Measurements from ENCODE around the gene FGGY.
"Not testable (repeated sequence)": the region's sequence is repeated elsewhere in the genome, so short reads cannot be mapped to it uniquely, and the experiment has no call there.

FGGY gene

DNA sequence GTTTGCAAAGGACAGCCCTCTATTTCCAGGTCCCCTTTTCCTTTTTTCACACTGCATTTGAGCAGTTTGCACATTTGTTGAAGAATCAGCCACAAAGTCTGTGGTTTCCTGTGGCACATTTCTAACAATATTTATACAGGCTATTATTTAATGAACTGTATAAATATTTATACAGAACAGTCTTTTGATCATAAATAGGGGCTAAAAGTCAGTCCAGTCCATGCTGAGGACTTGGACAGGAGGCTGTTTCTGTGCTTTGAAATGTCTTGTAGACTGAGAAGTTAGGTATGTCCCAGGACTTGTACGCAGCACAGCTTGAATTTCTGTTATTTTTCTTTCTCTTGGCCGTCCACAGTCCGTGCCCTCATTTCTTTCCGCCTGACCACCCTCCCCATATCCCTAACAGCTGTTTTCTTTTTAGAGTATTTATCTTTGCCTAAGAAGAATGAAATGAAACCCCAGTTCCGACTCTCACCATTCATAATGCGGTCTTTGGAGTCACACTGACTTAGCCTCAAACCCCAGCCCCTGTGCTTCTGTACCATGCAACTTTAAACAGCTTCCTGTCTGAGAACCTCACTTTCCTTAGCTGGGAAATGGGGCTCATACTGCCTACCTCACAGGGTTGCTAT lies 19.7 kb downstream of the FGGY start:
- DNase-seq, result no peak

DNA sequence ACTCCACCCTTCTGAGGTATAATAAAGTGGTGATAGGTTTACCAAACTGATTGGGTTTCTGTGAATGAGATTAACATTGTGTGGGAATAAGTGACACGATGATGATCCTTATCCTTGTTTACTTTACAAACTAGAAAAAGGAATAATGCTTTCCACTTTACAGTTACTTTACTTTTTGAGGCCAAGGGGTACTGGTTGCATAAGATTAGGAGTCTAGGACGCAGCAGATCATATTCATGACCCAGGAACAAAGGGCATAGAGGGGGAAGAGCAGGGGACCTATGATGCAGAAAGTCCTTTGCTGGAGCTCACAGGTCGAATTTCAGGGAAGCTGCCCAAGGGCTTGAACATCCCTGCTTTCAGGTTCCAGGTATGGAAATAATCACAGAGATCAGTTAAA lies 20.4 kb downstream of the FGGY start:
- DNase-seq, result no peak

DNA sequence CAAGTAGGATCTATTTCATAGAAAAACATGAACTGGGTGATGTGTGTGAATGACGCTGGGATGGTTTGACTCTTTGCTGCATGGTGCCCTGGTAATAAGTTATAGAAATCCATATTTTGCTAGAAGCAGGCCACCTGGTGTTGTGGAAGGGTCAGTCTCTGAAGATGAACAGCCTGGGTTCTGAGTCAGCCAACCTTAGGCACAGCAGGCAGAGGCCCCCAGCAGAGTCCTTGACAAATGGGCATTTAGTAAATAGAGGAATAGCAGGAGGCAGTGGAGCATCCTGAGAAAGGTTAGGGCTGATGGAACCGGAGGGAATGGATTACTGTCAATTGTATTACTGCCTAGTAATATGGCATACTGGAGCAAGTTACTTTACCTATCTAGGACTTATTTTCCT lies 20.9 kb downstream of the FGGY start:
- DNase-seq, result no peak

DNA sequence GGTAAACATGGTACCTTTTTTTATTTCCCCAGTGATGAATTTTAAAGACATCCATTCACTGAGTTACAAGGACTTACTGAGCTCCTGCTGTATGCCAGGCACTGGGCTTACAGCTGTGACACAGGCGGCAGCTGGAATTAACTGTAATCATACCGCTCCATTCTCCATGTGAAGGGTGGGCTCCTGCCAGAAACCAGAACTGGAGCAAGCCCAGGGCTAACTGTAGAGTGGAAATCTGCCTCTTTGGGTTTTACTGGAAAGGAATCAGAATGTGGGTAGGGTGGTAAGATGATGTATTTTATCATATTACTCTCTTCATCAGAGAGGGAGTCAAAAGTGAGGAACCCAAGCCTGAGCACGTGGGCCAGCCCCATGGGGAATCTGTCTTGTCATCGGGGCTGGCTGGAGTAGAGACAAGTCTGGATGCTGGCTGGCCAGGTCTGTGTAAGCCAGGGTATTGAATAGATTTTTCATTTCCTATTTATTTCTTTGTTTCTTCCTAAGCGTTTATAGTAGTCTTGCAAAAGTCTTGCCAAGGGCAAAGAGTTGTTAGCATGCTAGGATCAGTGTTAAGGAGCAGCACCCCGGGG lies 21.5 kb downstream of the FGGY start:
- no peak for DNase-seq

DNA sequence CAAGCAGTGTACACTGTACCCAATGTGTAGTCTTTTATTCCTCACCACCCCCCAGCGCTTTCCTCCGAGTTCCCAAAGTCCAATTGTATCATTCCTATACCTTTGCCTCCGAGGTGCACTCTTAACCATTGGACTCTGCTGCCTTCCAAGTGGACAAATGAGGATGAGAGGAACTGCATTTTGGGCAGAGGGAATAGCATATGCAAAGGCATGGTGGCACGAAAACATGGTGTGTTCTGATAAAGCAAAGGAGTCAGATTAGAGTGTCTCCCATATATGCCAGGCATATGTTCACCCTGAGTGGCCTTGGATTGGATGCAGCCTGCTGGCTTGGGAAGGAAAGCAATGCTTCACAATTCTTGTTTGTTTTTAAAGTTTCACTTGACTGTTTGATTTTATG lies 25.5 kb downstream of the FGGY start:
- no peak for DNase-seq

DNA sequence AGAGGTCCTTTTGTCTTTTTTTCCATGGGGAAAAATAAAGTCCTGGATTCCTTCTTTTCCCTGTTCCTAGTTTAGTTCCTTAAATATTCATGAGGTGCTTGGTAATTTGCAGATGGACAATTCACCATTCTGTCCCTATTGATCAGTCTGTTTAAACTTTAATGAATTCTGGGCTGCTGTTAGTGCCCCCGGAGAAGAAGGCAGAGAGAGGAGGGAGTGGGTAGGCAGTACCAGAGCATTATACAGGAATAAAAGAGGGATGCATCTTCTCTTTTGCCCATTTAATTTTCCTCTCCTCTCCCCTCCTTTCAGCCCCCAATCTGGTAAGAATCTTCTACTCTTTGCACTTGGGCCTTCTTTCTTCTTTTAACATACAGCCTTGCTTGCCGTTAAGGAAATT lies 25.9 kb downstream of the FGGY start:
- no peak for DNase-seq

DNA sequence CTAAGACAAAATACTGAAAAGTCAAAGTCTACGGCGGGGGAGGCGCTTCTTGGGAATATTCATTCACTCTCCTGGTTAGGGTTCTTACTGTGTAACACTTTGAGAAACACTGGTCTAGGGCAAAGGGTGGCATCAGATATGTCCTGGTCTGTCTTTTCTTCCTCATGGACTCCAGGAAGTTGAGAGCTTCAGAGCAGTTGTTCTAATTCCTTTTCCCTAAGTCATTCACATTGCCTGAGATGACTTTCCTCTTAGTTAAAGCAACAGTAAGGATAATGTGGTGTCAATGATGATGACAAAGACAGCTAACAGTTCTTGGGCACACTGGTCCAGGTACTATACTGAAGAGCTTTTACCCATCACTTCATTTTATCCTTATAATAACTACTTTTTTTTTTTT lies 27.0 kb downstream of the FGGY start:
- no peak for DNase-seq

DNA sequence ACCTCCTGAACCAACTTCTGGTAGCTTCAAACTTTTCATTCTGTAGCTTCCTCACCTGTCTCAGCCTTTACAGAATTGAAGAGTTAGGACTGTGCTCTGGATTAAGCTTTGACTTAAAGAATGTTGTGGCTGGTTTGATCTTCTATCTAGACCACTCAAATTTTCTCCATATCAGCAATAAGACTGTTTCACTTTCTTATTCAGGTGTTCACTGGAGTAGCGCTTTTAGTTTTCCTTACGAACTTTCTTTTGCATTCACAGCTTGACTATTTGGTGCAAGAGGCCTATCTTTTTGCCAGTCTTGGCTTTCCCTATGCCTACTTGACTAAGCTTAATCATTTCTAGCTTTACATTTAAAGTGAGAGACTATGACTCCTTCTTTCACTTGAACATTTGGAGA lies 31.5 kb downstream of the FGGY start:
- DNase-seq, result no peak

DNA sequence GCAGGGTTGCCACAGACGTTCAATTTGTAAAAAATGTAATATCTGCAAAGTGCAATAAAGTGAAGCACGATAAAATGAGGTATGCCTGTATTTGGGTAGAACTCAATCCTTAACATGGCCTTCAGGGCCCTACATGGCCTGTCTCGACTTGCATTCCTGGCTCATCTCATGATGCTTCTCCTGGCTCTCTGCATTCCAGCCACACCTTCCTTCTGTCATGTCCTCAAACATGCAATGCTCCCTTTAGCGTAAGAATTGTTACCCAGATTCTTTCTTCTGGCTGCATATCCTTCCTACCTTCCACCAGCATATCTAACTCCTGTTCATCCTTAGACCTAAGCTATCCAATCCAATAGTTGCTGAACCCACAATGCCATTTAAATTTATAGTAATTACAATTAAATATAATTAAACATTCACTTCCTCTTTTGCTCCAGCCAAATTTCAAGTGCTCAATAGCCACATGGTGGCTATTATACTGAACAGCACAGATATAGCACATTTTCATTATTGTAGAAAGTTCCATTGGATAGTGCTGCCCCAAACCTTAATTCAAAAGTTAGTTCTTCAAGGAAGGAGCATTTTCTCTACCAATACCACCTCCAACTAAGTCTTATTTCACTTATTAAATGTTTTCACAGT lies 32.6 kb downstream of the FGGY start:
- no peak for DNase-seq

DNA sequence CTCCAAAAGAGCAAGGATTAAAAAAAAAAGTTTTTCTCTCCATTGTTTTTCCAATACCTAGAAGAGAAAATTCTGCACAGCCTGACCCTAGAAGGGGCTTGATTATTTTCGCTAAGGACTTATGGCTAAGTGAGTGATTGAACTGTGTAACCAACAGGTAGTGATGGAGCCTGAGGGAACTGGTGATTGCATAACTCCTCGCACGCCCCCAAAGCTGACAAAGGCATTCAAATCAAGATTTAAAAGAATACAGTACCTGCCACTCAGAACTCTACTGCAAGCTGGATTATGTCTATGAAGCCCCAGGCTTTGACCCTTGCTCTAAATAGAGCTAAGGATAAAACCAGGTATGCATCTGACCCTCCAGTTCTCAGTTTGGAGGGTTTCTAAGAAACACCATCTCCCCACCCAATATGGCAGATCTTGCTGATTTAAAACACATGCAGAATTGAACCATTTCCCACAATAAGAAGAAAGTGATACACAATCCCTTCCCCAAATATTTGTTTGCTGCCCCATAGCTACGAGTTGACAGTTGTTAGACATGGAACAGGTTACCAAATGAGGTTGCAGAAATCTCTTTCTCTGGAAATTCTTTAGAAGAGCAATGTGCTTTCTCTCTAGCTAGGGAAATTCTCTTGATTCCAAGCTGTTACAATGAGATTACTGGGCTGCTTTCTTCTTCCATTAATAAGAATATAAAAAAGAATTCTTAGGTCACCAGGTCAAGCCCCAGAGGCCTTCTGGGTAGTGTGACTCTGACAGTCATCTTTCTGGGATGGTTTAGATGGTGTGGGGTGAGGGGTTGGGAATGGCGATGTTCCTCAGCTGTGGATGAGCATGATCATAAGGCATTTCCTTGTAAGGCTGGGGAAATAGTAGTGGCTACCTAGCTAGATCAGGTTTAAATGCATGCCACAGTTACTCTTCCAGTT lies 35.1 kb downstream of the FGGY start:
- DNase-seq, result no peak

DNA sequence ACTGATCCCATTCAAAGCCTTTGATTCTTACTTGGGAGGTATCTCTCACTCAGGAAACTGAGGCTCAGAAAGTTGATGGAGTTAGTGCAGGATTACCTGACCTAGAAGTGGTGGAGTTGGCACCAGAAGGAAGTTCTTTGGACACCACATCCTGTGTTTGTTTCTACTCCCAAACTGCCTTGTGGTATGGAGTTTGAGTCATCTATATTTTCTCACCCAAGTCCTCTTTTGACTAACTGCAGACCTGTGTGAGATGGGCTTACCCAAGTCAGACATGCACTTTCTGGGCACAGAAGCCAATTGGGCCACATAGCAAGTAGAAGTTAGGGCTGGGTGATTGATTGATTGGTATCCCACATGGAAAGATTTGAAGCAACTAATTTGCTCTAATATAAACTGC lies 36.1 kb downstream of the FGGY start:
- no peak for DNase-seq

DNA sequence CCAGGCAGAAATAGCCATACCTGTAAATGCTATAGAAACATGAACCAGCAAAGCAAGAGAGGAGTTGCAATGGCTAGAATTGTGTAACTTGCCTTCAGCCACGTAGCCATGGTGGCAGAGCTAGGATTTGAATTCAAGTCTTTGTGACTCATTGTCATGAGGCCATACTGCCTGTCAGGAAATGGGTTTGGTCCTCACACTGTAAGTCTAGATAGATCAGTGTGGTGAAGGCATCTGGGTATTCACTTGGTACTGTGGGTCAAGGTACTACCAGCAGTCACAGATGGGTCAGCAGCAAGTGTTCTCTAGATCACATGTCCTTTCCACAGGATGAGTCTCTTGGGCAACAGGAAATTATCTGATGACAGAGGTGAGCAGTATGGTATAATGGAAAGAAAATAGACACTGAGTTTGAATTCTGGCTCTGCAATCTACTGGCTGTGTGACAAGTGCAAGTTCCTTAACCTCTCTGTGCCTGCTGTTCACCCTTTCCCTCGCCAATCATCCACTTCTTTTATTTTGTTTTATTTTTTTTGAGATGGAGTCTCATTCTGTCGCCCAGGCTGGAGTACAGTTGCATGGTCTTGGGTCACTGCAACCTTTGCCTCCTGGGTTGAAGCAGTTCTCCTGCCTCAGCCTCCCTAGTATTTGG lies 36.9 kb downstream of the FGGY start:
- DNase-seq, result no peak

DNA sequence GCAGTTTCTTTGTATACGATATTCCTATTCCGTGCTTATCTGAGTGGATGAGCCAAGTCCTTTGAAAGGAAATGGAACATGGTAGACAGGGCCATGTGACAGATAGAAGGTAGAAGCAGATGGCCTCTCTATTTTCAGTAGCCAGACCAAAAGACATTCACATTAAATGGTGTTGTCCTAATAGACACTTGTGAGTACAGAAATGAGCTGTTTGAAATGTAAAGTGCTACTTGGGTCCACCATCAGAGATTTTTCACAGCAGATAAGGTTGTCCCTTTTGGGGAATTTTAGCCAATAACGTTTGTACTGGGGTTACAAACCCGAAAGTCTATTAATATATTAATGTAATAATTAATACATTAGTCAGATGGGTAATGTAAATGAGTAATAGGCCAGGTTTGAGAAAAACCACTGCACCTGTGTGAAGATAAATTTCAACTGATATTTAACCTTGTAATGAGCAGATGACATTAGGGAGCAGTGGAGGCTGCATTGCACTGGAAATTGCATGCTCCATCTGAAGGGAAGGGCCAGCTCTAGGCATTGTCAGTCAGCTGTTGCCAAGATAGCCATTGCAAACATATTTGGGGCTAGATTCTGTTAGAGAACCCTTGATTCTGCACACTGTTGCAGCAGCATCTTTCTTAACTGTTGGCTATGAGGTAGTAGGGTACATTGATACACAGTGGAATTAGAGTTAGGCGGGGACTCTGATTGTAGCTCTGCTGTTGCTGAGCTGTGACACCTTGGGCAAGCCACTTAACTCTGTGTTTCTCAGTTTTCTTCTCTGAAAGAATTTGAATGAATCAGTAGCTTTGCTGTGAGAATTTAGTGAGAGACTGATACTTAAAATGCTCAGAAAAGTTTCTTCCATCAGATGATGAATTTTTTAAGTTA lies 43.8 kb downstream of the FGGY start:
- DNase-seq, result no peak

DNA sequence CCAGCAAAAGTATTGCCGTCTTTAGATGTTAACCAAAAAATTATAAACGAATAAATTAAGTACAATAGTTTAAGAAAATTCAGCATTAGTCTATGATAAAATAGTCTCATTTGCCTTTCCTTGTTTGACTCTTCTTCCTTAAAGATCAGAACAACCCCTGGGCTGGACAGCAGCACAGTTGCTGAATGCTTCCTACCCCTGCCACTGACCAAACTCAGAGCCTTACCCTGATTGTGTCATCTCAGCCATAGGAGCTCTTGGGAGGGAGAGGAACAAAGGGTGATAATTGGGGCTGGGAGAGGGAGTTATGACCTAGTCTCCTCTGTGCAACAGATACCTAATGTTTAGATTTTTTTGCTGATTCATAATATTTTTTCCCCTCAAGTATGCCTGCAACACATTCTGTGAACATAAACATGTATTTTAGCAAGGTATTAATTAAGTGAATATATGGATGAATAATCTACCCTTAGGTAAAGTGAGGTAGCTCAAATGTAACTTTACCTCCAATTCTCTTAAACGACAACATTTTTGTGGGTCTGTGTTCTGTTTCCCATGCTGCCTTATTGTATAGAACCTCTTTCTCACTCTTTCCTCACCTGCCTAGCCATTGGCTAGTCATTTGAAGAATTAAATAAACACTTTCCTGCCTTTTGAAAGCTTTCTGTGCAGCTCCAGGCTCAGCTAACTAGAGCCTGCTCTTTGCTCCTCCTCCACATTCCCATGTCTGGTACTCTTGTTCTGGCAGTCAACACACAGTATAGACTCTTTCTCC lies 46.1 kb downstream of the FGGY start:
- DNase-seq, result no peak

DNA sequence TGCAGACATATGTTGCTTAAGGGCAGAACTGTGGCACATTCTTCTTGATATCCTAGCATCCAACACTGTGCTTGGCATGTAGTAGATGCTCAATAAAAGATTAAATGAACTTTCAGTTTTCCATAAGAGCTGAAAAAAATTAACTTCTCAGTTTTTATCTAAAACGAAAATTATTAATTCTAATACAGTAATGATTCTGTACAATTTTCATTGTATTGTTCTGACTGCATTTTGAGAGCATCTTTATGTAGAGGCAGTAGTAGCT lies 46.6 kb downstream of the FGGY start:
- no peak for DNase-seq

DNA sequence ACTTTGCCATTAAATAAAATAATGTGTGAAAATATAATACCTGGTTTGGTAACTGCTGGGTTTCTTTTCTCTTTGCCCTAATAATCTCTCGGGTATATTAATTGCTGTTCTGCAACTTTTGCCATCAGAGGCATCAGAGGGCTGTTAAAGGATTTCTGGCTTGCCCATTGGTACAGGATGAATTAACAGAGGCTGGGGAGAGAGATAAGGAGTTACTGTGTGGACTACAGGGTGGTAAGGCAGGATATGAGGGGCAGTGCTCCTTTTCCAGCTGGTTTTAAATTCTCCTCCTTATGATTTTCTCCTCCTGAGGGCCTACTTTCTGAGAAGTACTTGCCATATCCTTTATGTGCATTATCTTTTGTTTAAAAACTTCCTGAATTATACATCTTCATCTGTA lies 48.3 kb downstream of the FGGY start:
- no peak for DNase-seq

DNA sequence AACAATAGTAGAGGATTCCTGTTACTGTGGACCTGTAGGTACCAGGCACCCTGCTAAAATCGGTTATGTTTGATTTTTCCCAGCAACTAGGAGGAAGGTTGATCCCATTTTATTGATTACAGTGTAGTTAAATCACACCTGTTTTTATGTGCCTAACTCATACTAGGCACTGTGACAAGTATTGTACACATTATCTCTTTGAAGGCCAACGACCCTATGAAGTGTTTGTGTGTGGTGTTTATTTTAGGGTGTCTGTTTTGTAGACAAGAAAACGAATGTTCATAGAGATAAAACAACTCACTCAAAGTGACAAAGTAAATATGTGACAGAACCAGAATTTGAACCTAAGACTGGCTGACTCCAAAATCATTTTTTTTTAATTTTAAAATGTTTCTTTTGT lies 49.5 kb downstream of the FGGY start:
- DNase-seq, result no peak

DNA sequence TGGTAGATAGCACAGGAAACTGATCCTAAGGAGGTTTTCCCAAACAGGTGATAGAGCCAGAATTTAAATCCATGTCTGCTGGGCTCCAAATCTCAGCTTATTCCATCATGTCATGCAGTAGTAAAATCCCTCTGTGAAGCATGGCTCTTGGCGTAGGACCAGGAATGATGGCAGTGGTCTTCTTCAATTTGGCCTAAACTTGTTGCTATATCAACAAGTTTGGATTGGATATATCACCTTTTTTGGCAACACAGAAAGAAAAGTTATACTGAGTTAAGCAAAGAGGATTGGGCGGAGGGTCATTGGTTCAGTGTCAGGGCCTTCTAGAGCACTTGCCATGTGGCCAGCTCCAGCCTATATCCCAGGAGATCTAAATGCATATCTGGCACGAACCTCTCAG lies 52.2 kb downstream of the FGGY start:
- no peak for DNase-seq

DNA sequence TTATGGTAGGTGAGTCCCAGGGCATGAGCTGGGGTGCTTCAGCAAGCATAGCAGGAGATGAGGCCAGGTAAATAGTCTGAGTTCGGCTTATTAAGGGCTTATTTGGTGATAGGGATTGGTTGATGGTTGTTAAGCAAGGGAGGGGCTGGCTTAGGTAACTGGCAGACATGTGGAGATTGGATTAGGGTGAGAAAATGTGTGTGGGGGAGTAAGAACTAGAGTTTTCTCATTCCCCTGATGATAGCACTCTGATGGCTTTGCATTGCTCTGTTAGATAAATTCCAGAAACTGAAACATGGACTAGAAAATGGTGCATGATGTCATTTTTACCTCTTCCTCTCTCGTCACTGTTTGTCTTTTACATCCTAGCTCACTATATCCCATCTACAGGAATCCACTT lies 53.6 kb downstream of the FGGY start:
- DNase-seq, result no peak

DNA sequence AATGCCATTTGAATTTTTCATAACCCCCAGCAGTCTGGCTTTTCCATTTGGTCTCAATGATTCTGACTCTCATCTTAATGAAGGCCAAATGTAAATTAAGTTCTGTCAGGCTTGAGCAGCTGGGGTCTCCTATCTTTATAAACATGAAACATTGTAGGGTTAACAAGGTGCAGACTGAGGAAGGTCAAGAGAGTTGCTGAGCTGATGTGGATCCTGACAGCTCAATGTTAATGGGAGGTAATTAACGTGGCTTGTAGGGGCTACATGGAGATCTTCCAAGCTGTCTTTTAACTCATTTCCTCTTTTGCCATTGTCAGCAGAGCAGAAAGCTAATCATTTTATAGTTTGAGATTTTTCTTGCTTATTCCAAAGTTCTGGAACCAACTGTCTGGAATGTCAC lies 55.2 kb downstream of the FGGY start:
- no peak for DNase-seq

DNA sequence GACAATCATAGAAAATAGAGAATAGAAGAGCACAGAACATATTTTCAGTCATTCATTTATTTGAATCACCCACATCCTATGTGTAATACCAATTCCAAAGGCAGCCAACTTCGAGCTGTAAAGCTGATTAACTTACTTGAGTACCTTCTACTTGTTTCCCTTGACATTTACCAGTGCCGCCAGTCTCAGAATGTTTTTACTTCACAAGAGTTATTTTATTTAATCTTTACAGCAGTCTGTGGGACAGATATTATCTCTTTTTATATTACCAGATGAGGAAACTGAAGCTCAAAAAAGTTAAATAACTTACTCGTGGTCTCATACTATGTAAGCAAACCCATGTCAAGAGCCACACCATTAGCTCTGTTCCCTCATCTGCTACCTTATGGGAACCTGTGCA lies 56.6 kb downstream of the FGGY start:
- DNase-seq, result no peak

DNA sequence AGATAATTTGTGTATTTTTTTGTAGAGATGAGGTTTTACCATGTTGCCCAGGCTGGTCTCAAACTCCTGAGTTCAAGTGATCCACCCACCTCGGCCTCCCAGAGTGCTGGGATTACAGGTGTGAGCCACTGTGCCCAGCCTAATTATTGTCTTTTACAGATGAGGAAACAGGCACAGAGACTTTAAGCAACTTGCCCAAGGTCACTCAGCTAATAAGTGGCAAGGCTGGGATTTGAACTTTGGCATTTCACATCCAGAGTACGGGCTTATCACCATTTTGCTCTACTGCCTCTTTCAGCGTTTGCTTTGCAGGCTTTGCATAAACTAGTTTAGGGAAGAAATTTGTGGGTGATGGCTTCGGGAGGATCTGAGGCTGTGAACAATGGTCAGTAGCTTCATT lies 57.3 kb downstream of the FGGY start:
- not testable (repeated sequence) for DNase-seq

All from effector CD8-positive, alpha-beta T cell (primary cell).